RWPE2 (cell line): Measurements from ENCODE around the gene ZSCAN10.
A peak's percentile ranks its signal among the peaks of the same experiment; 100 is the strongest.

ENCODE experiments used
- ATAC-seq: fragments of 200-7000 bp; cut with Tn5 transposase; 3 replicates; pipeline ENCODE4 v1.9.1; 2021; ENCODE audit warnings: low read depth
- DNase-seq: peaks from one replicate; pipeline ENCODE4 v3.0.0-alpha.2; 2020; ENCODE audit warnings: low spot score
- H3K27ac ChIP-seq: fragments of 450-650 bp; 2 replicates; pipeline ENCODE4 v1.5.1; 2017; ENCODE audit warnings: mild to moderate bottlenecking; ENCODE audit not compliant: poor library complexity, severe bottlenecking
- H3K27me3 ChIP-seq: fragments of 250-450 bp; sonication (Bioruptor Pico); 2 replicates; pipeline ENCODE4 v1.5.1; 2021; ENCODE audit warnings: mild to moderate bottlenecking, moderate library complexity; ENCODE audit not compliant: insufficient read depth, poor library complexity, severe bottlenecking
- H3K36me3 ChIP-seq: fragments of 250-450 bp; sonication (Bioruptor Pico); 2 replicates; pipeline ENCODE4 v1.5.1; 2020; ENCODE audit warnings: low read depth, mild to moderate bottlenecking, moderate library complexity
- H3K4me1 ChIP-seq: fragments of 250-450 bp; sonication (Bioruptor Pico); 2 replicates; pipeline ENCODE4 v1.5.1; 2021; ENCODE audit warnings: mild to moderate bottlenecking, moderate library complexity; ENCODE audit not compliant: insufficient read depth, poor library complexity, severe bottlenecking
- H3K4me3 ChIP-seq: fragments of 250-450 bp; sonication (Bioruptor Pico); 2 replicates; pipeline ENCODE4 v1.5.1; 2021; ENCODE audit warnings: mild to moderate bottlenecking, moderate library complexity; ENCODE audit not compliant: severe bottlenecking
- H3K9me3 ChIP-seq: fragments of 250-450 bp; sonication (Bioruptor Pico); 2 replicates; pipeline ENCODE4 v1.5.1; 2021; ENCODE audit warnings: mild to moderate bottlenecking, moderate library complexity; ENCODE audit not compliant: severe bottlenecking
- TF ChIP-seq, protein P1 (sequence below): fragments of 450-650 bp; IDR thresholded peaks from one replicate; pipeline ENCODE4 v1.5.1; 2017; ENCODE audit warnings: mild to moderate bottlenecking, moderate library complexity; ENCODE audit not compliant: poor library complexity, severe bottlenecking

The ZSCAN10 gene

GRCh38 chr16:3051494-3051893, 47.6 kb downstream of the ZSCAN10 start:
- Histone ChIP-seq H3K36me3 (no peaks in the 10 kb centered on the region), H3K9me3 (no peaks in the 10 kb centered on the region), H3K27ac (no peak overlapping the region), H3K4me3 (no peak overlapping the region), H3K27me3 (peaks cover 24% of the 10 kb centered on the region), H3K4me1 (no peaks in the 10 kb centered on the region)
- TF ChIP-seq, protein P1, sequence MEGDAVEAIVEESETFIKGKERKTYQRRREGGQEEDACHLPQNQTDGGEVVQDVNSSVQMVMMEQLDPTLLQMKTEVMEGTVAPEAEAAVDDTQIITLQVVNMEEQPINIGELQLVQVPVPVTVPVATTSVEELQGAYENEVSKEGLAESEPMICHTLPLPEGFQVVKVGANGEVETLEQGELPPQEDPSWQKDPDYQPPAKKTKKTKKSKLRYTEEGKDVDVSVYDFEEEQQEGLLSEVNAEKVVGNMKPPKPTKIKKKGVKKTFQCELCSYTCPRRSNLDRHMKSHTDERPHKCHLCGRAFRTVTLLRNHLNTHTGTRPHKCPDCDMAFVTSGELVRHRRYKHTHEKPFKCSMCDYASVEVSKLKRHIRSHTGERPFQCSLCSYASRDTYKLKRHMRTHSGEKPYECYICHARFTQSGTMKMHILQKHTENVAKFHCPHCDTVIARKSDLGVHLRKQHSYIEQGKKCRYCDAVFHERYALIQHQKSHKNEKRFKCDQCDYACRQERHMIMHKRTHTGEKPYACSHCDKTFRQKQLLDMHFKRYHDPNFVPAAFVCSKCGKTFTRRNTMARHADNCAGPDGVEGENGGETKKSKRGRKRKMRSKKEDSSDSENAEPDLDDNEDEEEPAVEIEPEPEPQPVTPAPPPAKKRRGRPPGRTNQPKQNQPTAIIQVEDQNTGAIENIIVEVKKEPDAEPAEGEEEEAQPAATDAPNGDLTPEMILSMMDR, result no peak
- DNase-seq (no peak), ATAC-seq (no peak)

- Histone ChIP-seq H3K27ac (no peak overlapping the region), H3K4me3 (no peak overlapping the region), H3K9me3 (no peaks in the 10 kb centered on the region), H3K27me3 (peaks cover 26% of the 10 kb centered on the region), H3K4me1 (no peaks in the 10 kb centered on the region), H3K36me3 (no peaks in the 10 kb centered on the region)
- TF ChIP-seq, protein P1, result no peak
- DNase-seq (no peak), ATAC-seq (no peak)
Observed at GRCh38 chr16:3051009-3051408, 48.1 kb downstream of the ZSCAN10 start.

- Histone ChIP-seq H3K27ac (no peak overlapping the region), H3K36me3 (no peaks in the 10 kb centered on the region), H3K4me3 (no peak overlapping the region), H3K4me1 (no peaks in the 10 kb centered on the region), H3K27me3 (peaks cover 30% of the 10 kb centered on the region), H3K9me3 (no peaks in the 10 kb centered on the region)
- TF ChIP-seq, protein P1, result no peak
- ATAC-seq (no peak), DNase-seq (no peak)
Observed at GRCh38 chr16:3050487-3050886, 48.6 kb downstream of the ZSCAN10 start.

DNA sequence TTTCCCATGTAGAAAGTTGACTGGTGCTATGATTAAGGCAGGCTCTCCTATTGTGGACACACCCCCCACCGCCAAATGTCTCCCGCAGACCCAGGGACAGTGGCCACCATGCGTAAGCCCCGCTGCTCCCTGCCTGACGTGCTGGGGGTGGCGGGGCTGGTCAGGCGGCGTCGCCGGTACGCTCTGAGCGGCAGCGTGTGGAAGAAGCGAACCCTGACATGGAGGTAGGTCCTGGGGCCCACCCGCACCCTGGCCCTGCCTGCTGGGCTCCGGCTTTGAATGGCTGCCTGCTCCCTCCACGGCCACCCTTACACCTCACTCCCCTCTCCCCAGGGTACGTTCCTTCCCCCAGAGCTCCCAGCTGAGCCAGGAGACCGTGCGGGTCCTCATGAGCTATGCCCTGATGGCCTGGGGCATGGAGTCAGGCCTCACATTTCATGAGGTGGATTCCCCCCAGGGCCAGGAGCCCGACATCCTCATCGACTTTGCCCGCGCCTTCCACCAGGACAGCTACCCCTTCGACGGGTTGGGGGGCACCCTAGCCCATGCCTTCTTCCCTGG, 49.1 kb downstream of the ZSCAN10 start:
- H3K27ac ChIP-seq, result no peak overlapping the region
- TF ChIP-seq, protein P1, result no peak
- no peaks in the 10 kb centered on the region for H3K9me3 ChIP-seq
- peaks cover 35% of the 10 kb centered on the region for H3K27me3 ChIP-seq
- no peaks in the 10 kb centered on the region for H3K36me3 ChIP-seq
- H3K4me3 ChIP-seq, result no peak overlapping the region
- ATAC-seq, result no peak
- H3K4me1 ChIP-seq, result no peaks in the 10 kb centered on the region
- no peak for DNase-seq

DNA sequence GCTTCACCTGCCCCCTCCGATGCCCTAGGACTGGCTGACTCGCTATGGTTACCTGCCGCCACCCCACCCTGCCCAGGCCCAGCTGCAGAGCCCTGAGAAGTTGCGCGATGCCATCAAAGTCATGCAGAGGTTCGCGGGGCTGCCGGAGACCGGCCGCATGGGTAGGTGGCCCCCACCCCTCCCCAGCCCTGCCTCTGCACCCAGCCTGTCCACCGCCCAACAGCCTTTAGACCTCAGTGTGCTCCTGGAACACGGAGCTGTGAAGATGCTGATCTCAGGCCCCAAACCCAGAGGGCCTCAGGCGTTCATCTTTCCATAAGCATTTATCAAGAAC, 51.7 kb downstream of the ZSCAN10 start:
- no peak for DNase-seq
- Histone ChIP-seq H3K4me1 (no peaks in the 10 kb centered on the region), H3K4me3 (no peak overlapping the region), H3K36me3 (no peaks in the 10 kb centered on the region), H3K27ac (no peak overlapping the region), H3K9me3 (no peaks in the 10 kb centered on the region), H3K27me3 (peaks cover 40% of the 10 kb centered on the region)
- ATAC-seq, result peak; percentile 5; the same call in 1 of the 3 replicates
- TF ChIP-seq, protein P1, result no peak
